Measurements from ENCODE around the gene B4GALT1. TPM values are rescaled to one million over a fixed set of nuclear protein-coding genes. Genes with fewer than 3 reads are reported as not detected.

The B4GALT1 gene
- total and polyA plus RNA-seq, 12 donors: 14.8 to 117 (median 42.6) TPM

DNA sequence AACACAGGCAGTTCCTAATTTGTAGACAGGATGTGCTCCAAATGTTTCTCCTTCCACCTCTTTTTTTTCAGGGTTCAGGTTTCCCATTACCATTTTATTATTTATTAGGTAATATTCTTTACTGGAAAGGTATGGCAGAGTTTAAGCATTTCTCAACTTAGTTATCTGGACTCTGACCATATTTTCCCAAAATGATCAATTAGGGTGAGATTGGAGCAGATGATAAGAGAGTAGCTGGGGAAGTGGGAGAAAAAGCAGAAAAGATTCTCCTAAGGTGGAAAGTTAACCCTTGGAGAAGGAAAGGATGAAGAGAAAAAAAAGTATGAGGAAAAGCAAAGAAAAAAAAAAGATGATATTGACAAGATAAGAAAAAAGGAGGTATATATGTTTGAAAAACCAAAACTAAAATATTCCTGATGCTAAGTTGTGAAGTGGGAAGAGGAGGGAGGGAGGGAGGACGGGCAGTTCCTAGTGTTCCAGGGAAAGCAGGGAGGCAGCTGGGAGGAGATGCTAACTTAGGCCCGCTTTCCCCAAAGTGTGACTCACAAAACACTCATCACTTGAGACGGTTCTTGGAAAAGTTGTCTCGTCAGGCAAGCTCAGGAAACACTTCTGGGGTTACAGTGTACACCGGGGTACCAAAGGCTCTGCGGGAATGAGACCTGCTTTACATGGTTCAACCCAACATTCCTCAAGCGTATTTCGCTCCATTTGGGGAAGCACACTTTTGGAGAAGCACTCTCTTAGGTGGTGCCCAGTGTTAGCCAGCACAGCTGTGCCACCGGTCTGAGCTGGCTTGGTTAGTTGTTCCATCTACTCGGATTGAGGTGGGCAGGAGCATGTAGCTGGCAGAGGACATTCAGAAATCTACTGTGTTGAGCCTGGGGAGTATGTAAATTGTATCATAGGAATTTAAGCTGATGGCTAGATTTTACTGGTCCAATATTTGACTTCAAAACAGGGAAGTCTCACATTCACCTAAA is 35.1 kb downstream of the B4GALT1 start:
- Histone ChIP-seq H3K9me3 (no peaks in the 10 kb centered on the region), H3K4me1 (peaks cover 29 to 92% (median 82%) of the 10 kb centered on the region in 9 donors), H3K36me3 (peaks cover 0 to 81% (median 25%) of the 10 kb centered on the region in 9 donors), H3K27me3 (no peaks in the 10 kb centered on the region), H3K4me3 (no peak overlapping the region), H3K27ac (peak overlapping the region in 5 of 10 donors; percentile 7 to 69 (median 52))
- 54 to 56% methylated on average over 10 of the region's 10 CpGs for WGBS, 2 donors
- TF ChIP-seq, protein P1, sequence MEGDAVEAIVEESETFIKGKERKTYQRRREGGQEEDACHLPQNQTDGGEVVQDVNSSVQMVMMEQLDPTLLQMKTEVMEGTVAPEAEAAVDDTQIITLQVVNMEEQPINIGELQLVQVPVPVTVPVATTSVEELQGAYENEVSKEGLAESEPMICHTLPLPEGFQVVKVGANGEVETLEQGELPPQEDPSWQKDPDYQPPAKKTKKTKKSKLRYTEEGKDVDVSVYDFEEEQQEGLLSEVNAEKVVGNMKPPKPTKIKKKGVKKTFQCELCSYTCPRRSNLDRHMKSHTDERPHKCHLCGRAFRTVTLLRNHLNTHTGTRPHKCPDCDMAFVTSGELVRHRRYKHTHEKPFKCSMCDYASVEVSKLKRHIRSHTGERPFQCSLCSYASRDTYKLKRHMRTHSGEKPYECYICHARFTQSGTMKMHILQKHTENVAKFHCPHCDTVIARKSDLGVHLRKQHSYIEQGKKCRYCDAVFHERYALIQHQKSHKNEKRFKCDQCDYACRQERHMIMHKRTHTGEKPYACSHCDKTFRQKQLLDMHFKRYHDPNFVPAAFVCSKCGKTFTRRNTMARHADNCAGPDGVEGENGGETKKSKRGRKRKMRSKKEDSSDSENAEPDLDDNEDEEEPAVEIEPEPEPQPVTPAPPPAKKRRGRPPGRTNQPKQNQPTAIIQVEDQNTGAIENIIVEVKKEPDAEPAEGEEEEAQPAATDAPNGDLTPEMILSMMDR (IDR thresholded peaks at IDR 0.05): no peak
- intact Hi-C loops (cut with DNase I): loop anchor here in 2 of 10 donors (5.0 kb wide), 1 partner anchor 35 kb away; the partner anchor contains the start of gene B4GALT1 (in 2 of the 2)
- ATAC-seq (peak in 5 of 8 donors; percentile 10 to 62 (median 28)), DNase-seq (no peak)

DNA sequence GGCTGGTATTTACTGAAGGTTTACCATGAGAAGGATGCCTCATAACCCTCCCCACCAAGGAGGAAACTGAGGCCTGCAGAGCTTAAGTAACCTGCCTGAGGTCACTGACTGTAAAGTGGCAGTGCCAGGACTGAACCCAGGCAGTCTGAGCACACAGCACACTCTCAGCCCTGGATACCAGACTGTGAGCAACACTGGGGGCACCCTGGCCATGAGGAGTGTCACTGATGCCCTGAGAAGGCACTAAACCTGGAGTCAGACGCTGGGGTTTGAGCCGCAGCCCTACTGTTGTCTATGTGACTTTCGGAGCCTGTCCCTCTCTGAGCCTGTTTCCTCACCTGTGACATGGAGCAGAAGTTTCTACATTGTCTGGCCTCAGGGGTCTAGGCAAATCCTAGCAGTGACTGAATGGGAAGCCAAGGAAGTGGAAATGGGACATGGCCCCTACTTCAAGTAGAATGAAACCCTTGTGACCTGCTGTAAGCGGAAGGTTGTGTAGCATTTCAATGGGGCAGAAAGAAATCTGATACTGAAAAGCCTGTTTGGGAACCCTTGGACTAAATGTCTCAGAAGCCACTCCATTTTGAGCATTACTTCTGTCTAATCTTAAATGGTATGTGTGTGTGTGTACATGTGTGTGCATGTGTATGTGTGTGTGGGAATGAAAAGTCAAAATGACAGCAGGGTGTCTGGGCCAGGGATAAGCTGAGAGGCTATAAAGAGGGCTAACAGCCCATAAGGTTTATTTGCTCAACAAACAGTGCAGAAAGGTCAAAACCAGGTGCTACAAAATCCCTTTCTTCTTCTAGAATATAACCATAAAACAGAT is 36.0 kb downstream of the B4GALT1 start:
- Histone ChIP-seq H3K4me3 (no peak overlapping the region), H3K27ac (peak overlapping the region in 8 of 10 donors; percentile 1 to 69 (median 30)), H3K36me3 (peaks cover 0 to 90% (median 25%) of the 10 kb centered on the region in 9 donors), H3K4me1 (peaks cover 22 to 90% (median 79%) of the 10 kb centered on the region in 9 donors), H3K27me3 (no peaks in the 10 kb centered on the region), H3K9me3 (no peaks in the 10 kb centered on the region)
- 95 to 97% methylated on average over 4 of the region's 4 CpGs for WGBS, 2 donors
- DNase-seq: no peak
- TF ChIP-seq, protein P1 (IDR thresholded peaks at IDR 0.05): no peak
- ATAC-seq: no peak
- intact Hi-C loops (cut with DNase I): loop anchor here in 2 of 10 donors (5.0 kb wide), 1 partner anchor 36 kb away; the partner anchor contains the start of gene B4GALT1 (in 2 of the 2)

GRCh38 chr9:33129886-33130881 is 37.0 kb downstream of the B4GALT1 start:
- intact Hi-C loops (cut with DNase I): loop anchor here in 4 of 10 donors (5.0 kb wide), 1 partner anchor 37 kb away; the partner anchor contains the start of gene B4GALT1 (in 4 of the 4)
- Histone ChIP-seq H3K27ac (peak overlapping the region in 8 of 10 donors; percentile 20 to 69 (median 35)), H3K36me3 (peaks cover 0 to 99% (median 25%) of the 10 kb centered on the region in 9 donors)

More at GRCh38 chr9:33129886-33130881, 37.0 kb downstream of the B4GALT1 start:
- Histone ChIP-seq H3K4me1 (peaks cover 17 to 91% (median 81%) of the 10 kb centered on the region in 9 donors), H3K9me3 (no peaks in the 10 kb centered on the region), H3K27me3 (no peaks in the 10 kb centered on the region), H3K4me3 (no peak overlapping the region)
- 59 to 68% methylated on average over 14 of the region's 14 CpGs for WGBS, 2 donors
- TF ChIP-seq, protein P1 (IDR thresholded peaks at IDR 0.05): no peak
- ATAC-seq (peak in 4 of 8 donors; percentile 3 to 48 (median 38)), DNase-seq (no peak)

Data from heart right ventricle (tissue), 16 donors.